Measurements from ENCODE around the gene C10orf120. TPM values are rescaled to one million over a fixed set of nuclear protein-coding genes. Genes with fewer than 3 reads are reported as not detected.

Gene C10orf120
- polyA plus RNA-seq, 12 donors = not detected

DNA sequence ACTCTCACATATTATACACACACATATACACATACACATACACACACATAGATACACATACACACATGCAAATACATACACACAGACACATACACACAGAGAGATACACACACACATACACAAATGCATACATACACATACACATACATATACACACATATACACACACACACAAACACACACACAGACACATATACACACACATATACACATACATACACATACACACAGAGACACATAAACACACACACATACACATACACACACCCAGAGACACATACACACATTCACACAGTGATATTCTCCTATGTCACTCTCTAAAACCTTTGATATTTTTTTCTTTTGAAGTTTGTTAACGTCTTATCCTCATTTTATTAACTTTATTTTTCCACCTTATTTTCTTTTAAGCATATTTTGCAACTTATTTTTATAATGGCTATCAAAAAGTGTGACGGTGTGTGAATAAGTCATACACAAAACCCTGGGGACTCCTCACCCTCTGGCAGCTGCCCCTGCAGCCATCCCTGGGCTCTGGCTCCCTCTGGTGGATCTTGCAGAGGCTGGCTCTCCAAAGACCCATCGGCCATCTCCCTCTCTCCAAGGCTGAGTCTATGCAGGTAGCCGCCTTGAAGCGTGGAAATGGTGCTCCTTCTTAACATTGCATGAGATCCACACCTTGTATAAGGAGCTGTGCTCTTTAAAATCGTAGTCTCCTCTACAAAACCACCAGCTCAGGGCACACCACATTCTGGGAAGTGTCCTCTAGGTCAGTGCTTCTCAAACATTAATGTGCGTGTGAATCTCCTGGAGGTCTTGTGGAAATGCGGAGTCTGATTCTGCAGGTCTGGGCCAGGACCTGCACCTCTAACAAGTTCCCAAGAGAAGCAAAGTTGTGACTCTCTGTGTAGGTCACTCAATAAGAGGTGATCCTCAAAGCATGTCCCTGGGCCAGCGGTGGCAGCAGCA is 4.1 kb upstream of the C10orf120 start:
- peak; percentile 12 for DNase-seq

DNA sequence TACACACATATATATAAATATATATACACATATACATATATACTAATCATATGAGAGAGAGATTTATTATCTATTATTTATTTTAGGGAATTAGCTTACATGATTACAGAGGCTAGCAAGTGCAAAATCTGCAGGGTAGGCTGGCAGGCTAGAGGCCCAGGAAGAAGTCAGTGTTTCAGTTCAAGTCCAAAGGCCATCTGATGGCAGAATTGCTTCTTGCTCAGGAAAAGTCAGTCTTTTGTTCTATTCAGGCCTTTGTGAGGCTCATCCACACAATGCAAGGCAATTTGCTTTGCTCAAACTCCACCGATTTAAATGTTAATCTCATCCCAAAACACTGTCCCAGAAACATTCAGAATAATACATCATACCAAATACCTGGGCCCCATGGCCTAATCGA is 2.6 kb upstream of the C10orf120 start:
- no peak for DNase-seq

DNA sequence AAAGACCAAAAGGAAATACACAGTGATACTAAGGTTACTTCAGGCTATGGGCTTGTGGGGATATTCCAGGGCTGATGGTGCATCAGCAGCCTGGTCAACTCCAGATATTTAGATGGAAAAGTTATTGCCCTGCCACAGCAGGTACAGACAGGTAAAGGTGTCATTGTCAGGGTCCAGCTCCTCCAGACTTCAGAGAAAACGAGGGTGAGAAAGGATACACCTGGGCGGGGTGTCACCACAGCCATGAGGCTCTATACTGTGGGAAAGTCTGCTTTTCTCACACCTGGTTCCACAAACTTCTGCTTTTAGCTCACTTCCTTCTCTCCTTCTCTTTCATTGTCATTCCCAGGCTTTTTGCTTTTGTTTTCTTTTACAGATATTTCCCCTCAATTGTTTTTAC is 2.0 kb upstream of the C10orf120 start:
- no peak for DNase-seq

DNA sequence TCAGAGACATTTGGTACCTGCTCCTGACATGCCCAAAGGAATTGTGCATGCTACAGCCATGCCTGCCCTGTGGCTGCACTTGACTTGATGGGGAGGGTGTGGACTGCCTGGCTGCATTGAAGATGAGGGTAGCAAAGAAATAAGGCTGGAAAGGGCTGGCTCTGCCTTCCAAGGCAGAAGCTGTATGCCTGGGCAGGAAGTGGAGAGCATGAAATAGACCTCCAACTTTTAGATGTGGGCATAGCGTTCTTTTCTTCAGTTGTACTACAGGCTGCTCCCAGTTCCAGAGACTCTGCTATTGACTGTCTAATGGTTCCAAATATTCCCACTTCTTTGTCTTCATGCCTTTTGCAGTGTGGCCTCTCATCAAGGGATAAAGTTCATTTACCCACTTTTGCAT is 3.0 kb downstream of the C10orf120 start:
- DNase-seq = no peak

DNA sequence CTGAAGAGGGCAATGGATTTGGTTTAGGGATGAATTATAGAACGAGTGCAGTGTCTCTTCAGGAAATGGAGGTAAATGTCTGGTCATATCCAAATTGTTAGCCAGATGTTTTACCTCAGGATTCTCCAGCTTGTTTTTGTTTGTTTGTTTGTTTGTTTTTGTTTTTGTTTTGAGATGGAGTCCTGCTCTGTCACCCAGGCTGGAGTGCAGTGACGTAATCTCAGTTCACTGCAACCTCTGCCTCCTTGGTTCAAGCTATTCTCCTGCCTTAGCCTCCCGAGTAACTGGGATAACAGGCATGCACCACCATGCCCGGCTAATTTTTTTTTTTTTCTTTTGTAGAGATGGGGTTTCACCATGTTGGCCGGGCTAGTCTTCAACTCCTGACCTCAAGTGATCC is 6.9 kb downstream of the C10orf120 start:
- DNase-seq = no peak

DNA sequence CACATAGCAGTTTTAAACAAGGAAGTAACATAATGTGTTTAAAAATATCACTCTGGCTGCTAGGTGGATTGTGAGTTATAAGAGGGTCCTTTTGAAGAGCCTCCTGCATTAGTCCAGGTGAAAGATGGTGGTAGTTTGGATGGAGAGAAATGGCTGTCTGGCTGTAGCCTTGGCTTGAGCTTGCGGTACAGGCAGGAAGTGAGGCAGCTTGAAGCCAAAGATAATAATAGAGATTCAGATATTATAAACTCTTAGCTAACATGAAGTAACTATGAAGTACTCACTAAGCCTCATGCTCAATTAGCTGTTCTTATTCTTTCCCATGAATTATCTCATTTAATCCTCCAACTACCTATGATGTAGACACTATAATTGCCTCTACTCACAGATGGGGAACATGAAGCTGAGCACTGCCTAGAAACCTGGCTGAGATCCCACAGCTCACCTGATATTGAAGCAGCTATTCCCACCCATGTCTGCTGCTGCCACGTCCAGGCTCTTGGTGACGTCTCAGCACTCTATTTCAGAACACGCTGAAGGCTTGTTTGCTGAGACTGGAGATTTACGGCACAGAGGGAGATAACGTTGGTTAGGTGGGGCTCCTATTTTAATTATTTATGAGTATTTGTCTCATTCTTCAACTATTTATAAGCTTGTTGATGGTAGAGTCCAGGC is 10.4 kb downstream of the C10orf120 start:
- no peak for DNase-seq

DNA sequence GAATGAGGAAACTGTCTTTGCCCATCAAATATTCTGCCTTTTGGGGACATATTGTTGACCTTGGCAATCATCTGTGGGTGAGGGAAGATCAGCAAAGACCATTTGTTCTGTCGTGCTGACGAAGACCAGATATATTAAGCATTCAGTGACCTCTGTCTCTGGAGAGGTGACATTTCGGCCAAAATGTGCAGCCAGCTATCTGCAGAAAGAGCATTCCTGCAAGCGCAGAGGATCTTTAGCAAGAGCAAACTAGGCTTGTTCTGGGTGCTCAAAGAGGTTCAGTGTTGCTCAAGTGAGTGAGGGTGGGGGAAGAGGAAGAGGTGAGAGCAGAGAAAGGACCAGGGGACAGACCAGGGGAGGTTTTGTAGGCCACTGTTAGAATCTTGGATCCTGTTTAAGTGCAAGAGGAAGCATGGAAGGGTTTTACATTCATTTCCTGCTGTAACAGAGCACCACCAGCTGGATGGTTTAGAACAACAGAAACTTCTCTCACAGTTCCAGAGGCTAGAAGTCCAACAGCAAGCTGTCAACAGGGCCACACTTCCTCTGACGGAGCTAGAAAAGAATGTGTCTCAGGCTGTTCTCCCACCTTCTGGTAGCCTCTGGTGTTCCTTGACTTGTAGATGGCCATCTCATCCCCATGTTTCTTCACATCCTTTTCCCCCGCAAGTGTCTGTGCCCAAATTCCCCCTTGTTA is 11.2 kb downstream of the C10orf120 start:
- peak; percentile 4 for DNase-seq

DNA sequence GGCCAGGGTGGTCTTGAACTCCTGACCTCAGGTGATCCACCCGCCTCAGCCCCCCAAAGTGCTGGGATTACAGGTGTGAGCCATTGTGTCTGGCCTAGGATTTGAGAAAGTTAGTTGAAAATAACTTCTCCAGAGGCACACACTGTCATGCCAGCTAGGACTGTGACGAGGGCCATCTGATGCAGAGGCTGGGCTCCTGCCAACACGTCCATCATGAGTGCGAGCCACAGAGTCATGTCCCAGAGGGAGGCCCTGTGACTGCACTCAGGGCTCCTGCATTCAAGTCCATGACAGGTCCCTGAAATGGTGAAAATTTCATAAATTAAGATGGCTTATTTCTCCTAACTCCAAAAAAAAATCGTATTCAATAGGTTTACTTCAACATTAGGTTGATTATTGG is 17.1 kb downstream of the C10orf120 start:
- no peak for DNase-seq

DNA sequence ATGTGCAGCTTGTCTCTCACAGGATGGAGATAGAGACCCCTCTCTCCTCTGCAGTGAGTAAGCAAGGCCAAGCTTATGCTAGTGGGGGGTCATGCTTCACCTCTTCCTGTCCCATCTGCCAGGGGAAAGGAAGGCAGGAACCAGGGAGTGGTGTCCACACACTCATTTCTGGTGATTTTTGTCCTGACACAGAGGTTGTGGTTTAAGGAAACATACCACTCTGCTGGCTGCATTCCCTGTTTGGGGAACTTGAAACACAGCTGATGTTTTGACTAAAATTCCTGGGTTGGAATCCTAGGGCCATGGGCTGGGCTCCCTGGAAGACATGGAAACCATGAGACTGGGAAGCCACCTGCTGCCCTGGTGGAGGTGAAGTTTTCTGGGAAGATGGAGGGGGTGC is 21.4 kb downstream of the C10orf120 start:
- no peak for DNase-seq

DNA sequence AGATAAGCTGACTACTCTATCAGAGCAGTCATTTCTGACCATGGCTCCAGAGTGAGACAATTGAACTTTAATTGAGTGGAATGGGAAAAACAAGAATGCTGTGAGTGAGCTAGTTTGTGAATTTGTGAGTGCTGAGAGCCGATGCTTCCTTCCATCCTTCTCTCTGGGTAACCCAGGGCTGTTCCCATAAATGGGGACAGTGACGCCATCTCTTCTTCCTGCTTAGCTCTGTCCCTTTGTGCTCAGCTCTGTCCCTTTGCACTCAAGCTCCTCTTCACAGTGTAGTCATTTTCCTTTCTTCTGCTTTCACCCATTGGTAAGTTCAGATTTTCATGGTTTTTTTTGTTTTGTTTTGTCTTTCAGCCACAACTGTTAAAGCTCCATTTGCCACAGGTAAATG is 24.4 kb downstream of the C10orf120 start:
- no peak for DNase-seq

DNA sequence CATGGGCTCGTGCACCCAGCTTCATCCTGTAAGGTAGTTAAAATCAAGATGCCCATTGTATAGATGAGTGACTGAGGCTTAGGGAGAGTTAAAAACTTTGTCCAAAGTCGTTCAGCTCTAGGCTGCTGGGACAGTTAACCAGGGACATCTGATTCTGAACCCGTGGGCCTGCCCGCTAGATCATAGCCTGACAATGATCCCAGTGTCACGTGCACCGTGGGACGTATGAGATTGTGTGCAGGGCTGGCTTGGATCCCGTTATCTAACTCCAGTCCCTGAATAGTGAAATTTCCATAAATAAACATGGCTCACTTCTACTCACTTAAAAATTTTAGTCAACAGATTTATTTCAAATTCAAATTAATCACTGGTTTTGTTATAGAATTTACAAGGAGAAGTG is 24.9 kb downstream of the C10orf120 start:
- no peak for DNase-seq

DNA sequence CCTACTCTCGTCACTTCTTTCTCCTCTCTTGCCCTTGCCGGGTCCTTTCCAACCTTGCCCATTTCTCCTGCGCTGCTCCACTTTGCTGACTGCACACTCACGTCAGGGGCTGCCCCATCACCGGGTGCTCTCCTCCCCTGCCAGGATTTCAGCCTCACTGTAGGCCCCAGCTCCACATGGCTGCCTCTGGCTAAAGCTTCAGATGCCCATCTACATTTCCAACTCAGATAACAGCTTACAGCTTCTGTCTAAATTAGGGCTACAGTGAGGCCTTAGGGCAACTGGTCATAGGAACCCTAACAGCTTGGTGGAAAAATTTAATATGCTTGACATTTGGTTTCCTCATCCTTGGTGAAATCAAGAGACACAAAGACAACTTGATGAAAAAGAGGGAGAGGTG is 25.9 kb downstream of the C10orf120 start:
- DNase-seq = no peak

DNA sequence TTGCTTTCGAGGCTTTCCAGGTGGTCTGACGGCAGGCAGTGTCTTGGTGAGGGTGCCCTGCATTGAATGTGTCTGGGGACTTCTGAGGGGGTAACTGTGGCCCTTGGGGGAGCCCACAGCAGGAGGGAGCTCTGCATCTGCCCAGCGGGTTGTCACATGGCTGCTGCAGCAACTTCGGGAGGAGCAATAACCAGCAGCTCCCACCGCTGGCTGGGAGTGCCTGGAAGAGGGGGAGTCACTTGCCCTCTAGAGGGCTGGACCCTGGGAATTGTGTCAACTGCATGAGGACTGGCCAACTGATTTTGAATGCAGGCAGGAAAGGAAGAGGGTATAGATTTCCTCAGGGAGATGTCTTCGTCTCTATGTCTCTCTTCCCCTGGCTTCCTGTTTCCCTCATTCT is 26.4 kb downstream of the C10orf120 start:
- no peak for DNase-seq

DNA sequence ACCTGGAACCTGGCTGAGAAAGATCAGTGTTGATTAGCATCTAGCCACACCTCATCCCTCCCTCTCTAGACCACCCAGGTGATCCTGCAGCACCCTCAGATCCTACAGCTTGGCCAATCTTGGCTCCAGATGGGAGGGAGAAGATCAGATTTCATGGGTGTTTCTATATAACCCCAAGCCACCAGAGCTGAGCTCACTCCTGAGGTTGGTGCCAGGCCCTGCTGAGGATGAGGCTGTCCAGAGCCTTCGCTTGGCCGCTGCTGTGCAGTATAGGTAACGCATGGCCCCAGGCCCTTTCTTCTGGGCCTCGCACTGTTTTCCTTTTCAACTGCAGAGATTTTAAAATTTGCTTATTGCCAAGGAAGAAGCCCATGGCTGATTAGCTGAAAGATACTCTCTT is 27.0 kb downstream of the C10orf120 start:
- DNase-seq = no peak

DNA sequence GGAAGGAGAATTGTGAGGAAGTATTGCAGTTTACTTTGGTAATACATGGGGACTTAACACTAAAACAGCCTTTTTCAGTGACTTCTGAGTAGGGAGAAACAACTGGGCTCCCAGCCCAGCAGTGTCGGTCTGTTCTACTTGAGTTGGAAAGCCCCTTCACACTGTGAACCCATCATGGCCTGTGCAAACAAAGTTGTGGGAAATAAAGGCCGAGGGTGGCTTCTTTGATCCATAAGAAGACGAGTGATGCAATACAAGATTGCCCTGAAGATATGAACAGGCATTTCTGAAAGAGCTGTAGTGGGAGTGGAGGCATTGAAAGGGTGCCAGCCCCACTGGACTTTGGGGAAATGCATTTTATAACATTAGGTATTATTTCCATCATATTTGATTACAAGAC is 28.3 kb downstream of the C10orf120 start:
- DNase-seq = no peak

DNA sequence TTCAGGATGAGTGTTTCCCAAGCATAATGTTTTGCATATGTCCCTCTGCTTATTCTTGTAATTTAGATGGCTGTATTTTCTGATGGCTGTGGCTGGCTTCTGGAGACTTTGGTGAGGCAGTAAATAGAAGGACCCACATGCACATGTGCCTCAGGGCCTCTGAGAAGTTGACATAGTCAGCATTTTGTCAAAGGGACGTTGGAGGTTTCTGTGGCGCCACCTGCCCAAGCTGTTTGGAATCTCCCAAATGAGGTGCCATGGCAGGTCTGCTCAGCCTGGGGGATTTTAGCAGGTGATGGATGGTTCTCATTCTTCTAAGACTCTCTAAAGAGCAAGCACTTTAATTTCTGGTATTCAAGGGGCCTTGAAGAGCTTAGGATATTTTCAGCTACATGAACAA is 29.8 kb downstream of the C10orf120 start:
- no peak for DNase-seq

DNA sequence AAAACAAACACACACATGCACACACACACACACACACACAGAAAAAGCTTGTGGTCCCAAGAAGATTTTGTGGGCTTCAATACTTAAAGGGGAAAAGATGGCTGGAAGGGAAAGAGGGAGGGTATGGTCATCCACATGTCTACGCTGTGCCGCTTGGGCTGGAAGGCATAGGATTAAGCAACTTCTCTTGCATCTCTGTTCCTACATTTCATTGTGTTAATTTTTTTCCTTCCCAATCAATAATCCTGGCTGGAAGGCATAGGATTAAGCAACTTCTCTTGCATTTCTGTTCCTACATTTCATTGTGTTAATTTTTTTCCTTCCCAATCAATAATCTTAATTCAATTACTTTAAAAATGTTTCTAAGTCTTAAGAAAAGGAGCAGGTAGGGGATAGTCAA is 30.6 kb downstream of the C10orf120 start:
- DNase-seq = no peak

DNA sequence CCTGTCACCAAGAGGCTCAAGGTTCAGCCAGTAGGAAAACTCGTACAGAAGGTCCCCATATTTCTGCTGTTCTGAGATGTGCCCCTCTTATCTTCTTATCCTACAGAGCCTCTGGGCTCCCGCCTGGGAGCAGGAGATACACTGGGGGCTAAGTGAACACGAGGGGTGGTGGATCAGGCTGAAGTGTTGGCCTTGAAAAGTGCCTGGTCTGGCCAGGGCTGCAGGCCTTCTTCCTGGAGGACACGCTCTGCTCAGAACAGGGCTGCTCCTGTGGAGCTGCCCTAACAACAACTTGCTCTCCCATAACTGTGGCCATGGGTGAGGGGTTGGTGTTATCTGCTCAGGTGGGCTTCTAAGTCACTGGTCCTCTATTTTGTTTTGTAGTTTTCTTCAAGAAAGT is 33.7 kb downstream of the C10orf120 start:
- DNase-seq = no peak

DNA sequence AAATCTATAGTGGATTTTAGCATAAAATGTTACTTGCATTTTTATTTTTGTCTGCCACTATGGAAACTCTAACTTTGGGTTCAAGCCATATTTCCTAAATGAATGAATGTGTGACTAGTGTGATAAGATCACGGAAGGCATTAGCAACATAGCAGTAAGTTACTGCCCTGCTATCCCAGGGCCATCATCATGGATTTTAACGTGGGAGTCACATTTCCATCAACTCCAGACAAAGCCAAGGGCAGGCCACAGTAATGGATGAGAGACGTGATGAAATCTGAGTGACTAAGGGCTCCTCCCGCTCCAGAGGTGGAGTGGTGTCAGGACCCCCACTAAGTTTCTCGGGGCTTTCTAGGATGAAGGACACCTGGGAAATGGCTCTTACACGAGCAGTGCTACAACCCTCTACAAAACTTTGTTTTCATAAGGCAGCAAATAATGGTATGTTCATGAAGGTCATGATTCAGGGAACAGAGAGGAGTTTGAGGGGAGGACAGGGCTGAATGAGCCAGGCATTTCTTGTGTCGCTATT is 34.3 kb downstream of the C10orf120 start:
- DNase-seq = no peak

DNA sequence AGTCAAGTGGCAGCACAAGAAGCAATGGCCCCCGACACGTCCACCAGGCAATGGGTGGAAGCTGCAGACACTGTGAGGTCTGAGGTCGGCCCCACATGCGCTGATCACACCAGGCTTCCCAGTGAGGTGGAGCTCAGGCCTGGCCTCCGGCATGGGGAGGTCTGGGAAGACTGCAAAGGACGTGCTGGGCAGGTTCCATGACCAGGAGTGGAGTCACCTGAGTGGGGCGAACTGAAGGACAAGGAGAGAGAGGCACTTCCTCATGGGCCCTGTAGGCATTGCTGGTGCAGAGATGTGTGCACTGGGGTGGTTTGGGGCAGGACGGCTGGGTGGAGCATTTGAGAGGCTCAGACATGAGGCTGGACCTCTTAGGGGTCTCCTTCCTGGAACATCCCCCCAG is 35.1 kb downstream of the C10orf120 start:
- DNase-seq = no peak

DNA sequence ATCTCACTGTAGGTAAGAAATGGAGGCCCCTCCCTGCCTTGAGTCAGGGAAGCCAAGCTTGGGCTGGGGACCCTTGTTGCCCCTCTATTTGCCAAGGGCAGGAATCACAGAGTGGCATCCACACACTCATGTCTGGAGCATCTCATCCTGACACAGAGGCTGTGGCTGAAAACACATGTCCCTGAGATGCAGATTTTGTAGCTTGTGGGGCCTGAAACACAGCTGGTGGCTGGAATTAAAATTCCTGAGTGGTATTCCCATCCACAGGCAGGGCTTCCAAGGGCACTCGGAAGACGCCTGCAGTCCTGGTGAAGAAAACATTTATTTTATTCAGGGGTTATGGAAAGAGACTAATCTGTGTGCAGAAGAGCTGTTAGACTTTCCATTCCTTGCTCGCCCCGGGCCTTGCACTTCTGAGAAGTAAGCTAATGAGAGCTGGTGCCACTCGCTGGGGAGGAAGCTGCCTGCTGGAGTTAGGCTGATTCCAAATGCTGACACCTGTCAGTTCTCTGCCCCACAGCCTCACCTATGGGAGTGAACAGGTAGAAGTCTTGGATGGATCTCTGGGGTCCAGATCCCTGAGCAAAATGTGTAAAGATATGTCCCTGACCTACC is 36.0 kb downstream of the C10orf120 start:
- no peak for DNase-seq

DNA sequence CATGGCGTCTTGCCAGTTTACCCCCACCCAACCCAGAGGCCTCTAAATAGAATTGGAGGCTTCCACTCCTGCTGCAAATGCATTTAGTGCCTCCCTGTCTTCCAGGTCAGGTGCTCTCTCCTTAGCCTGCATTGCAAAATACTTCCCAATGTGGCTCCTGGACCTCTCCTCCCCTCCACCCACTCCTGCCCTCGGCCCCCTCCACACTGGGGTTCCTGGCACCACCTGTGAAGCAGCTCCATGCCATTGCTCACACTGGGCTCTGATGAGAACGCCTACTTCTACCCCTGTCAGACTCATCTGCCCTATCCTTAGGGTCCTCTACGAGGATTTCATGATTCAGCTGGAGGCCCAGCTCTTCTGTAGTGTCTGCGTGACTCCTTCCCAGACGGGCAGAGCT is 37.4 kb downstream of the C10orf120 start:
- DNase-seq = no peak
